Measurements from ENCODE around the gene NOSIP.

DNA sequence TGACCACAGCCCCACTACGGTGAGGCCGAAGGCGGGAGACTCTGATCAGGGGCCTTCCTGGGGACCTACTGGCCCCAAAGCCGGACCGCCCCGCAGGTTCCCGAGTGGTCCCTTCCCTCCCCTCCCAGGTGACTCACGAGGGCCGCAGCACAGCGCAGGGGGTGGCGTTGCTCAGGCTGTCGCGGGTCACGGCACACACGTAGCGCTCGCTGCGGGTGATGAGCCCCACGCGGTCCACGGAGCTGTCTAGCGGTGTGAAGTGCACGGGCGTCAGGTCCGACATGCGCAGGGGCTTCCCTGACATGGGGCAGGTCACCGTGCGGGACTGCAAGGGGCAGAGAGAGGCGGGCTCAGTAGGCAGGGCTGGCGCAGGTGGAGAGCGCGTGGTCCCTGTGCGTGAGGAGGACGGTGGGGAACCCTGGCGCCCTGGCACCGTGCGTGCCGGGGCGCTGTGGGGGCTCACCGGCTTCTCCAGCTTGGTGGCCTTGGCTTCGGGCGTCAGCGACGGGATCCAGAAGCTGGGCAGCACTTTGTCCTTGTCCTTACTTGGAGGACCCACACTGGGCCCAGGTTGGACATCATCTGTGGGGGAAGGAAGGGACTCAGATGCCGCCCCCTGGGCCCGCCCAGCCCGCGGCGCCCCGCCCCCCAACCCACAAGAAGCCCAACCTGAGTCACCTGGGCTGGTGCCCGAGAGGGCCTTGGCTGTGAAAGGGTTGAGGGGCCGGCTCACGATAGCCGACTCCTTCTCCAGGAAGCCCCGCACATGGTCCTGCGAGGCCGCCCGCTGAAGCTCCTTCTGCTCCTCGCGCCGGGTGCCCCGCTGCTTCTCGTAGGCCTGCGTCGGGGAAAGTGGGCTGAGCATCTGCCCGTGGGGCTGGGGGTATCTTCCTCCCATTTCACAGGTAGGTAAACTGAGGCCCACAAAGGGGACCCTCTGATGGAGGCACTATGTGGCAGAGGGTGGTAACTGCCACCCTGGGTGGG is 23.7 kb downstream of the NOSIP start:
- no peak for TF ChIP-seq POLR2A (IDR thresholded peaks at IDR 0.05)
- TF ChIP-seq, protein P1, sequence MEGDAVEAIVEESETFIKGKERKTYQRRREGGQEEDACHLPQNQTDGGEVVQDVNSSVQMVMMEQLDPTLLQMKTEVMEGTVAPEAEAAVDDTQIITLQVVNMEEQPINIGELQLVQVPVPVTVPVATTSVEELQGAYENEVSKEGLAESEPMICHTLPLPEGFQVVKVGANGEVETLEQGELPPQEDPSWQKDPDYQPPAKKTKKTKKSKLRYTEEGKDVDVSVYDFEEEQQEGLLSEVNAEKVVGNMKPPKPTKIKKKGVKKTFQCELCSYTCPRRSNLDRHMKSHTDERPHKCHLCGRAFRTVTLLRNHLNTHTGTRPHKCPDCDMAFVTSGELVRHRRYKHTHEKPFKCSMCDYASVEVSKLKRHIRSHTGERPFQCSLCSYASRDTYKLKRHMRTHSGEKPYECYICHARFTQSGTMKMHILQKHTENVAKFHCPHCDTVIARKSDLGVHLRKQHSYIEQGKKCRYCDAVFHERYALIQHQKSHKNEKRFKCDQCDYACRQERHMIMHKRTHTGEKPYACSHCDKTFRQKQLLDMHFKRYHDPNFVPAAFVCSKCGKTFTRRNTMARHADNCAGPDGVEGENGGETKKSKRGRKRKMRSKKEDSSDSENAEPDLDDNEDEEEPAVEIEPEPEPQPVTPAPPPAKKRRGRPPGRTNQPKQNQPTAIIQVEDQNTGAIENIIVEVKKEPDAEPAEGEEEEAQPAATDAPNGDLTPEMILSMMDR (IDR thresholded peaks at IDR 0.05): no peak
